Neural progenitor cell (in vitro differentiated cells): ENCODE data around the gene HTATIP2. TPM values are rescaled to one million over a fixed set of nuclear protein-coding genes. Genes with fewer than 3 reads are reported as not detected.

Experiments
- DNase-seq: peaks from one replicate; pipeline ENCODE4 v3.0.0-alpha.2; 2016; ENCODE audit warnings: low spot score
- H2AFZ ChIP-seq: fragments of 200-600 bp; sonication (generic); replicated peaks from 2 replicates; pipeline ENCODE4 v1.6.1; 2016; ENCODE audit warnings: antibody characterized with exemption
- H3F3A ChIP-seq: fragments of 200-600 bp; sonication (generic); 2 replicates; pipeline ENCODE4 v1.6.1; 2016; ENCODE audit warnings: antibody characterized with exemption, low read depth
- H3K27ac ChIP-seq: fragments of 200-600 bp; sonication (generic); 2 replicates; pipeline ENCODE4 v1.5.1; 2016; ENCODE audit warnings: mild to moderate bottlenecking
- H3K27me3 ChIP-seq: fragments of 200-600 bp; sonication (generic); 2 replicates; pipeline ENCODE4 v1.6.1; 2016; ENCODE audit warnings: mild to moderate bottlenecking, moderate library complexity
- H3K36me3 ChIP-seq: fragments of 200-600 bp; sonication (generic); 2 replicates; pipeline ENCODE4 v1.5.1; 2016
- H3K4me1 ChIP-seq: fragments of 200-600 bp; sonication (generic); 2 replicates; pipeline ENCODE4 v1.6.1; 2016; ENCODE audit warnings: mixed run types
- H3K4me2 ChIP-seq: fragments of 200-600 bp; sonication (generic); 2 replicates; pipeline ENCODE4 v1.6.1; 2016
- H3K4me3 ChIP-seq: fragments of 200-600 bp; sonication (generic); 2 replicates; pipeline ENCODE4 v1.5.1; 2016
- H3K79me2 ChIP-seq: fragments of 200-600 bp; sonication (generic); 2 replicates; pipeline ENCODE4 v1.6.1; 2016; ENCODE audit warnings: low read depth
- H3K9ac ChIP-seq: fragments of 200-600 bp; sonication (generic); 2 replicates; pipeline ENCODE4 v1.6.1; 2016
- H3K9me3 ChIP-seq: fragments of 200-600 bp; sonication (generic); 2 replicates; pipeline ENCODE4 v1.5.1; 2016; ENCODE audit warnings: low read depth
- H4K20me1 ChIP-seq: fragments of 200-600 bp; sonication (generic); 2 replicates; pipeline ENCODE4 v1.6.1; 2016; ENCODE audit warnings: low read depth
- H3K27ac Mint-ChIP-seq: 3 replicates; pipeline ENCODE4 v1.8.0; 2021; ENCODE audit warnings: mixed read lengths
- H3K27me3 Mint-ChIP-seq: 2 replicates; pipeline ENCODE4 v1.8.0; 2022; ENCODE audit warnings: low read depth, mild to moderate bottlenecking, inconsistent platforms, moderate library complexity, mixed read lengths; ENCODE audit not compliant: insufficient read depth
- H3K36me3 Mint-ChIP-seq: 3 replicates; pipeline ENCODE4 v1.8.0; 2021; ENCODE audit warnings: mixed read lengths
- H3K4me1 Mint-ChIP-seq: 3 replicates; pipeline ENCODE4 v1.8.0; 2021; ENCODE audit warnings: mixed read lengths
- H3K4me3 Mint-ChIP-seq: 3 replicates; pipeline ENCODE4 v1.8.0; 2021; ENCODE audit warnings: mild to moderate bottlenecking, moderate library complexity, mixed read lengths
- H3K9me3 Mint-ChIP-seq: 3 replicates; pipeline ENCODE4 v1.8.0; 2020; ENCODE audit warnings: mixed read lengths
- EZH2 ChIP-seq: fragments of 200-600 bp; sonication (generic); IDR thresholded peaks from 2 replicates; pipeline ENCODE4 v1.6.1; 2017; ENCODE audit warnings: antibody characterized with exemption, mild to moderate bottlenecking, moderate library complexity
- EZH2phosphoT487 ChIP-seq: fragments of 200-600 bp; sonication (generic); IDR thresholded peaks from 2 replicates; pipeline ENCODE4 v1.6.1; 2017; ENCODE audit warnings: antibody characterized with exemption
- total RNA-seq: library from RNA; depleted of rRNA; stranded (reverse); fragments of >200 nt; gene quantifications from 2 replicates; pipeline ENCODE4 v1.2.3, GENCODE V29; 2015; ENCODE audit warnings: low replicate concordance
- TF ChIP-seq, protein P1 (sequence below): fragments of 200-600 bp; sonication (generic); IDR thresholded peaks from 2 replicates; pipeline ENCODE4 v1.5.1; 2017; ENCODE audit warnings: antibody characterized with exemption, mild to moderate bottlenecking

The HTATIP2 gene
- total RNA-seq = 18.3 and 25.3 TPM in 2 replicates

DNA sequence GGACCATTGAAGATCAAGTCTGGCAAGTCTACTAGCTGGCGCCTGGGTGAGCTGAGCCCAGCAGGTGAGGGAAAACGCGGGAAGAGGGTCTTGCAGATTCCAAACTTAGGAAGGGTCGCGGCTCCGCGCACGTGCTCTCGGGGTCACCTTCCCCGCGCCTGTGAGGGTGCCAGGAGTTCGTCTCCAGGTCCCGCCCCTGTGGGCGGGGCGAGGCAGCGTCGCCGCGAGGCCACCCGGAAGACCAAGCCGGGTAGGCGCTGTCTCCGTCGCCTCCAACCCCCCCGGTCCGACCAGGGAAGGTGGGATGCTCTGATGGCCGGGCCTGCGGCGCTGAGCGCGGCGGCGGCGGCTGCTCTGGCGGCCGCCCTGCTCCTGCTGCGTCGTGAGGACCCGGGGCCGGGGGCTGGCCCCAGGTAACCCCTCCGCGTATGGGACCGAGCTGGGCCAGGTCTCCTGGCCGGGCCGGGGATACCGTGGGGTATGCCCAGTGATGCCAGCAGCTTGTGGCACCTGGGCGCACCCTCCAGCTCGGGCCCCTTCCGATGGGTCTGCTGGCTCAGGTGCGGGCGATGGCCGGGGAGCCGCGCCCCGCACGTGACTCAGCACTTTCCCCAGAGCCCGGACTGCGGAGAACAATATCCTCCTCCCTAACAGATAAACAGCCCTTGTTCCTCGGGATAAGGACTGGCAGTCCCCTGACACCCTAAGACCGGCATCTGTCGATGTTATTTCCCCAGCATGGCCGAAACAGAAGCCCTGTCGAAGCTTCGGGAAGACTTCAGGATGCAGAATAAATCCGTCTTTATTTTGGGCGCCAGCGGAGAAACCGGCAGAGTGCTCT, at the start of gene HTATIP2:
Gene HTATIP2, plus strand, starts transcription at position 215 of the 841 bp plus-strand sequence. Its CDS starts 524 bp downstream, at position 739.
- peaks cover 7% of the 10 kb centered on the region for H3K9me3 Mint-ChIP-seq
- peak within 1 kb of the TSS; percentile 87 for H3K4me3 Mint-ChIP-seq
- peaks cover 27% of the 10 kb centered on the region for H3K27me3 Mint-ChIP-seq
- Histone ChIP-seq H3K79me2 (no peaks in the 10 kb centered on the region), H3K36me3 (no peaks in the 10 kb centered on the region), H2AFZ (peak within 1 kb of the TSS; percentile 92), H3K9me3 (no peaks in the 10 kb centered on the region), H3F3A (peaks cover 4% of the 10 kb centered on the region), H3K4me1 (peaks cover 4% of the 10 kb centered on the region), H4K20me1 (no peaks in the 10 kb centered on the region), H3K27me3 (peaks cover 33% of the 10 kb centered on the region), H3K4me2 (peak within 1 kb of the TSS; percentile 85), H3K27ac (no peak within 1 kb of the TSS), H3K9ac (no peak within 1 kb of the TSS), H3K4me3 (peak within 1 kb of the TSS; percentile 55)
- peak; percentile 58 for TF ChIP-seq EZH2phosphoT487
- TF ChIP-seq, protein P1, sequence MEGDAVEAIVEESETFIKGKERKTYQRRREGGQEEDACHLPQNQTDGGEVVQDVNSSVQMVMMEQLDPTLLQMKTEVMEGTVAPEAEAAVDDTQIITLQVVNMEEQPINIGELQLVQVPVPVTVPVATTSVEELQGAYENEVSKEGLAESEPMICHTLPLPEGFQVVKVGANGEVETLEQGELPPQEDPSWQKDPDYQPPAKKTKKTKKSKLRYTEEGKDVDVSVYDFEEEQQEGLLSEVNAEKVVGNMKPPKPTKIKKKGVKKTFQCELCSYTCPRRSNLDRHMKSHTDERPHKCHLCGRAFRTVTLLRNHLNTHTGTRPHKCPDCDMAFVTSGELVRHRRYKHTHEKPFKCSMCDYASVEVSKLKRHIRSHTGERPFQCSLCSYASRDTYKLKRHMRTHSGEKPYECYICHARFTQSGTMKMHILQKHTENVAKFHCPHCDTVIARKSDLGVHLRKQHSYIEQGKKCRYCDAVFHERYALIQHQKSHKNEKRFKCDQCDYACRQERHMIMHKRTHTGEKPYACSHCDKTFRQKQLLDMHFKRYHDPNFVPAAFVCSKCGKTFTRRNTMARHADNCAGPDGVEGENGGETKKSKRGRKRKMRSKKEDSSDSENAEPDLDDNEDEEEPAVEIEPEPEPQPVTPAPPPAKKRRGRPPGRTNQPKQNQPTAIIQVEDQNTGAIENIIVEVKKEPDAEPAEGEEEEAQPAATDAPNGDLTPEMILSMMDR = no peak
- TF ChIP-seq EZH2 = no peak
- H3K27ac Mint-ChIP-seq = no peak within 1 kb of the TSS
- DNase-seq = peak; percentile 70
- H3K4me1 Mint-ChIP-seq = peaks cover 23% of the 10 kb centered on the region
- H3K36me3 Mint-ChIP-seq = no peaks in the 10 kb centered on the region

DNA sequence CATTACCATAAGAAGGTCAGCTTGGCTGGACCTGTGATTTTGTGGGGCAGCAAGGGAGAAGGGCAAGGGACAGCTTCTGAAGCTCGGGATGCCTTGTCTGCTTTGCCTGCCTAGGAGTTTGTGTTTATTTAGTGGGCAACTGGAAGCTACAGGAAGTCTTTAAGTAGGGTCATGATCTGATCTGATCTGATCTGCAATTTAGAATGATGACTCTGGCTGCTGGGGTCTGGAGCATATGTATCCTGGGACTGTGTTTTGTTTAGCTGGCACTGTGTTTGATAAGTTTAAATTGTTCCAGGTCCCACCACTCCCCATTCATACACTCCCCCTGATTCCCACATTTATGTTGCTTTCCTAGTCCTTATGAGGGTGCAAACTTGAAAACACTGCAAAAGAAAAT, 47.7 kb upstream of the HTATIP2 start:
- no peak overlapping the region for H3K4me3 Mint-ChIP-seq
- H3K27me3 ChIP-seq = no peaks in the 10 kb centered on the region
- no peaks in the 10 kb centered on the region for H3K36me3 Mint-ChIP-seq
- no peak for DNase-seq
- H3K4me2 ChIP-seq = no peak overlapping the region
- H3K4me3 ChIP-seq = no peak overlapping the region
- peaks cover 11% of the 10 kb centered on the region for H3K4me1 Mint-ChIP-seq
- H3K9me3 ChIP-seq = no peaks in the 10 kb centered on the region
- H3K79me2 ChIP-seq = no peaks in the 10 kb centered on the region
- no peaks in the 10 kb centered on the region for H3K36me3 ChIP-seq
- no peaks in the 10 kb centered on the region for H4K20me1 ChIP-seq
- H3K9ac ChIP-seq = no peak overlapping the region
- peaks cover 16% of the 10 kb centered on the region for H3K27me3 Mint-ChIP-seq
- H3F3A ChIP-seq = peaks cover 55% of the 10 kb centered on the region
- H3K27ac Mint-ChIP-seq = no peak overlapping the region
- no peak overlapping the region for H3K27ac ChIP-seq
- peaks cover 64% of the 10 kb centered on the region for H3K4me1 ChIP-seq
- H3K9me3 Mint-ChIP-seq = no peaks in the 10 kb centered on the region
- no peak for TF ChIP-seq EZH2phosphoT487
- TF ChIP-seq, protein P1 = no peak
- no peak for TF ChIP-seq EZH2
- H2AFZ ChIP-seq = no peak overlapping the region

DNA sequence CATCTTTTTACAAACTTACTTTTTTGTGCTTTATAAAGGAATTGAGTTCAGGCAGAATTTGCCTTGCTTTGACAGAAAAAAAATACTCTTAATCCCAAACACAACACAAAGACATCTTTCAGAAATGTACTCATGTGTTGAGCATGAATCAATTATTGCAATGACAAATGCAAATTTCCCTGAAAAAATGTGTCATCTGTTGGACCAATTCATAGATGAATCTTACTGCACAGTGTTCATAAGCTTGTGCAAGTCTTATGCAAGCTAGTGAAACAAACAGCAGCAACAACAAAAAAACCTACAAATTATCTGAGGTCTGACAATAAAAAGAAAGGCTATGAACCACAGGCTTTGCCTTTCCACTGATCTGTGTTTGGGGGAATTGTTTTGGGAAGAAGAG, 42.3 kb upstream of the HTATIP2 start:
- Mint-ChIP-seq H3K4me3 (no peak overlapping the region), H3K4me1 (peaks cover 14% of the 10 kb centered on the region), H3K9me3 (peaks cover 4% of the 10 kb centered on the region), H3K27ac (no peak overlapping the region), H3K36me3 (no peaks in the 10 kb centered on the region), H3K27me3 (peaks cover 11% of the 10 kb centered on the region)
- DNase-seq = no peak
- no peak overlapping the region for H2AFZ ChIP-seq
- no peaks in the 10 kb centered on the region for H4K20me1 ChIP-seq
- H3K27me3 ChIP-seq = no peaks in the 10 kb centered on the region
- no peak overlapping the region for H3K9ac ChIP-seq
- H3K4me2 ChIP-seq = peak overlapping the region; percentile 39
- H3K79me2 ChIP-seq = no peaks in the 10 kb centered on the region
- peaks cover 31% of the 10 kb centered on the region for H3F3A ChIP-seq
- peaks cover 64% of the 10 kb centered on the region for H3K4me1 ChIP-seq
- no peaks in the 10 kb centered on the region for H3K9me3 ChIP-seq
- no peak overlapping the region for H3K27ac ChIP-seq
- no peaks in the 10 kb centered on the region for H3K36me3 ChIP-seq
- no peak overlapping the region for H3K4me3 ChIP-seq
- TF ChIP-seq, protein P1 = no peak
- TF ChIP-seq EZH2 (no peak), EZH2phosphoT487 (no peak)
